Stimulated activated CD8-positive, alpha-beta memory T cell treated with anti-CD3 and anti-CD28 coated beads, Interleukin-7, amount 100 ng/mL, for 4 hours (primary cell): ENCODE data around the gene JAZF1.

Experiments
- DNase-seq, 2 donors: peaks; one replicate each; pipeline ENCODE4 v3.0.0-alpha.2; 2020; ENCODE audit warnings: low read depth in 2 of 2

Gene JAZF1

DNA sequence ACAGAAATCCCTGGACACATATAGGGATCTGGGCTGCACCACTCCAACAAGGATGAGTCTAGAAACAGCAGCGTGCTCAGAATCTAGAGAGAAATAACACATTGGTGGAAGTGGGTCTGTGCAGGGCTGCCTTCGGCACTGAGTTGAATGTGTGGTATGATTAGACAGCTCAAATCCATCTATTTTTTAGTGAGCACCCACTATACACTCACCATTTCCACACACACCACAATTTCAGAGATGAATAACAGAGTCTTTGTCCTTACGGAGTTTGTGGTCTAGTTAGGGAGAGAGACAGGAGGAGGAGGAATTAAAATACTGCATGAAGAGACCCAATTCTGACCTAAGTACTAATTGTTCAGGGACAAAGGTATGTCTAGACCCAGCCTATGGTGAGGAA lies 44.2 kb downstream of the JAZF1 start:
- no peak for DNase-seq

DNA sequence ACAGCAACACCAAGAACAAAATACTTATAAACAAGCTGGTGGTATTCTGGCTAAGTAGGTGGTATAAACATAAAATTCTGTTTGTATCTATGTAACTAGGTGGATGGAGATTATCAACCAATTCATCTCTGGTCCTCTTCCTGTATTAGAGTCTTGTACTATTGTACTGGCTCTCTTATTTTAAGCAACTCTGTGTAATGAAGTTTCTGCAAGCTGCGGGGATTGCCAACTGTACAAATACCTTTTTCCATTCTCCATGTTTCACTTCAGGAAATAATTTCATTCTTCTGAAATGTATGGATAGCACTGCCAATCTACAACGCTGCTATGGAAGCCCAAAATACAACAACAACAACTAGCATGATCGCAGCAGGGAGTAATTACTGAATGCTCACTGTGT lies 44.8 kb downstream of the JAZF1 start:
- no peak for DNase-seq

DNA sequence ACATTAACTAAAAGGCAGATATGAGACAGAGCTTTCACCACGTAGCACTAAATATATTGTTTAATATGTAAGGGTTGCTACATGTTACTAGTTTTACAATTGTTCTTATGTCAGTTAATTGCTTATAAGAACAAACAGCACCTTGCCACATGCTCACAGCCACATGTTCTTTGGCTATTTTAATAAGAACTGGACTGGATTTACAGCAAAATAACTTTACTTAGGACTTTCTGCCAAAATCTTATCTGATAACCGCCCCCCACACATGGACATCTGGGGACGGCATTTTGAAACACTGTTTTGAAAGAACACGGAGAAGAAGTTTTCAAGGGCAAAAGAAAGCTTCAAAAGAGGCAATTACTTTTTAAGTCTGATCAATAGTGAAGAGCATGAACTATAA lies 45.3 kb downstream of the JAZF1 start:
- no peak for DNase-seq

DNA sequence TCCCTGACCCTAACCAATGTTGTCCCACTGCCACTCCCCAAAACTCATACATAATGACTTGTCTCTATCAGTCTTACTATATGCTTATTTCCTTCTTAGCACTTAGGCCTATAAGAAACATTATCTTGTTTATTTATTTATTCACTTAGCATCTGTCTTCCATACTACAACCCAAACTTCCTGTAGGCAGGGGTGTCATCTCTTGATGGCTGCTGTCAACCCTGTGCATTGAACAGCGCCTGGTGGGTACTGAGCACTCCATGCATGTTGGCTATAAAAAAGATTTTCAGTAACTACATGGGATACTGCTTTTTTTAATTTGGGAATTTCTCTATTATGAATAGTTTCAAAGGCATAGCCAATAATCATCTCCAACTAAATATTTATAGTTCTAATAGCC lies 46.7 kb downstream of the JAZF1 start:
- no peak for DNase-seq

DNA sequence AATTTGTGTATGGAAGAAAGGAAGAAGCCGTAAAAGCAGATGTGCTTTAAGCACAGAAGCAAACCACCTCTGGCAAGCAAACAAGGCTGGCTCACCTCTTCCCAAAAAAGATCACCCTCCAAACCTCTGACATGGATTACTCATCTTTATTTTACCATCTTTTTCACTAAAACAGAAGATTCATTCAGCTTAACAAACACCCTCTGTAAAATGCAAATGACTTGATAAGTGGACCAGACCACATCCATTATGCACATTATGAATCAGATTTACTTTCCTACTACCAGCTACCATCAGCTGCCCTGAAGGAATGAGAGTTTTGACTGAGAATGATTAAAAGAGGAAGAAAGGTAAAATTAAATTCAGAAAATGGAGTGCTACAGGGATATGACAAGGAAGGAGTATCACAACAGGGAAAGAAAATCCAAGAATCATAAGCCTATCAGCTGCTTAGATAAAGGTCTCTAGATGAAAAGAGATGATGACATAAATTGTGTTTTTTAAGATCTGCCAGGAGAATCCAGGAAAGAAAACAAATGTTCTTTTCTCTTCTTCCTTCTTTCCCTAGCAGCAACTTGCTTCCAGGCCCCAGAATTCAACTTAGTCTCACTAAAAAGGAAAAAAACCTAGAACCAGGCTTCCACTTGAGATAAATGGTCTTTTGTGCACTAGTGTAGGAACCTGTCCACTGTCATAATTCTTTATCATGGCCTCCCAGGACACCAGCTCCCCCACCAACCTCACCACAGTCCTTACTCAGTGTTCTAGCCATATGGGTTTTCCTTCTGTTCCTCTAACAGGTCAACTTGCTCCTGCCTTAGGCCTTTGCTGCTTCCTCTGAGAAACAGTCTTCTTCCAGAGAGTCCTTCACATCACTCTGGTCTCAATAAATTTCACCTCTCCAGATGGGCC lies 47.4 kb downstream of the JAZF1 start:
- no peak for DNase-seq

DNA sequence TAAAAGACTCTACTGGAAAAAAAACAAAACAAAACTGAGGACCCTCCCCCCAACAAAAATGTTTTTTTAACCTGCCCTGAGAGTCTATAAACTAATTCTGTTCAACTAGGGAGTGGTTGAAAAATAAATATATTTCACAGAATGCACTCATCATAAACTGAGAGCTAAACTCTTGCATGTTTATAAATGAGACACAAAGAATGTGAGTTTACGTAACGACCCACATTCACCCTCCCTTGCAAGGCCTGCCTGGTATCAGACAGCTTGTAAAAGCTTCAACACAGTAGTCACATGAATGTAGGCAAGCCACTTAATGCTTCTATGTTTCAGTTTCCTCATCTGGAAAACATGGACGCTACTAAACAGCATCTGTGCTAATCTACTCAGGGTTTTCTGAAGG lies 50.3 kb downstream of the JAZF1 start:
- DNase-seq = no peak

DNA sequence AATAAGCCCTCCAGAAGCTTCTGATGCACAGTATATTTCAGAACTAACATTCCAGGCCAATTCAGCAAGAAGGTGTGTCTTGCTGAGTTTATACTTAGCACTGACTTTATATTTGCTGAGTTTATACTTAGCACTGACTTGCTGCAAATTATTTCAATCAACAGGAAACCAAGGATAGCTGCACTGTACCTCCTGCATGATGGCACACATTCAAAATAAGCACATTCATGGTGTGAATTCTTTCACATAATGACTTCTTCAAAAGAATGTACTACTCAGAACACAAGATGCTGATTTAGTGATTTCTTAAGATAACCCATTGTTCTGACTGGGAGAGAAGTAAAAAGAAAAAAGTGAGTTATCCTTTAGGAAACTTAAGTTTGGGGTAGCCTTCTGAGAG lies 52.0 kb downstream of the JAZF1 start:
- no peak for DNase-seq

DNA sequence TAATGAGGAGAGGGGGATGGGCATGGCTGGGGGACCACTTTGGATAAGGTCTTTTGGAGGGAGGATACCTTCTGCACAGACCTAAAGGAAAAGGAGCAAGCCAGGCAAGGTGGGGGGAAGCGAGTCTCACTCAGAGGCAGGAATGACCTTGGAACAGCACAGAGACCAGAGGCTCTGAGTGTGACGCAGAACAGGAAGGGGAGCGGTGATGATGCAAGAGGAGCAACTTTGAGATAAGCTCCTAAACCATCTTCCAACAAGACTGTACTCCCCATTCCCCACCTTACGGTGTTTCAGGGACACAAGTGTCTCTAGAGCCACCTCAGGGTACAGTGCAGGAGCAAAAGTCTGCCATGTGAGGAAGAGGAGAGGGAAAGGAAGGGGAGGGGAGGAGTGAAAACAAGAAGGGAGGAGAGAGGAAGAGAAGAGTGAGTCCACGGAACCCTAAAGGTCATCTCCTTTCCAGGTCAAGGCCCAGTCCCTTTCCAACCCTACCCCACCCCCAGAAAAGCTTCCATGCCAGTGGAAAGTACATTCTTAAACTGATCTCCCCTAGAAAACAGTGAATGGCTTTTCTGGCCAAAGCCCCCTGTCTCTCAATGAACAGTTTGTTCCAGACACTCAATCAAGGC lies 54.1 kb downstream of the JAZF1 start:
- no peak for DNase-seq

DNA sequence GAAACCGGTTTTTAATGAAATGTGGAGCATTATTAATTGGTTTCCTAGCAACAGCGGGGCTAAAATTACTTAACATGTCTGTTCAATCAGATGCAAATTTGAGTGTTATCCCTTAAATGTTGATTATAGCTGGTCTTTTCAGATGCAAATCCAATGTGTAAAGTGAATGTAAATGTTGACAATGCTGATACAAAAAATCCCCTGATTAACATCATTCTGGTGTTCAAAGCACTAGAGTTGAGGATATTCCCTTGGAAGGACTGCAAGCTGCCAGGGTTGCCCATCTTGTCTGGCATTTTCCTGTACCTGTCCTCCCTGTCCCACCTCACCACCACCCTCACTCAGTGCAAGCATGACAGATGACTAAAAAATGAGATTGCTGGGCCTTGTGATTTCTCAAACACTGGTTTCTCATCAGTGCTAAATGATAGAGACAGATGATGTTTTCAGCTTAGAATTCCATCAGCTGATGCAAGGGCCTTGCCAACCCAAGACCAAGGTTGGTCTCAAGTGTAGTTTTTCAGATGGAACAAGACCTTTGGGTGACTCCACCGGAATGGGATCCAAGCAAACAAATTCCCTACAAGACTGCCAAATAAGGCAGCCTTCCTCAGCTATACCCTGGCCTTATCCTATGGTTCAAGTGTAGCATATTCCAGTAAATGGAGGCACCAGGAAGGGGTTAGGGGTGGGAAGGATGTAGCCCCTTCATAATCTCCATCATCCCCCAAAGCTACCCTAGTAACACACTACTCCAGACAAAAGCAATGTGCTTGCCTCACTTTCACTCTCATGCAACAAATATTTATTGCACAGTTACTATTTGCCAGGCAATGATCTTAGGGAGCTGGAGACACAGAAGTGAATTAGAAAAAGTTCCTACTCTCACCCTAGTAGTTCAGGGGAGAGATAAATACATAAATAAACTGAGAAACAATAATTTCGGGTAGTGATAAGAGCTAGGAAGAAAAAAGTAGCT lies 54.9 kb downstream of the JAZF1 start:
- no peak for DNase-seq

DNA sequence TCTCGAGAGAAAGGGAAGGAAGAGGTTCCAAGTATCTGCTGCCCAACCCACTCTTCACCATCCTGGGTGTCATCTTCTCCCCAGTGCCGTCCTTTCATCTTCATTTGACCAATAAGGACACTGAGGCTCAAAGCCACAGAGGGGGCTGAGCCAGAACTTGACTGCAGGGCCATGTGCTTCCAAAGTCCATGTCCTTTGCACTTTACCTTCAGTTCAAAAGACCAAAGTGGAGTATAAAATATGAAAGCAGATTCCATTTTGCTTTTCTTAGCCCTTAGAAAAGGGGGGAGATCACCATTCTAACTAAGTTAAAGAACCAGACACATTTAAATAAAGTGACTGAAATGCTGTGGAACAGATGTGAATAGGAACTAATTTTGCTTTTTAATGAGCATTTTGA lies 56.2 kb downstream of the JAZF1 start:
- DNase-seq = no peak

DNA sequence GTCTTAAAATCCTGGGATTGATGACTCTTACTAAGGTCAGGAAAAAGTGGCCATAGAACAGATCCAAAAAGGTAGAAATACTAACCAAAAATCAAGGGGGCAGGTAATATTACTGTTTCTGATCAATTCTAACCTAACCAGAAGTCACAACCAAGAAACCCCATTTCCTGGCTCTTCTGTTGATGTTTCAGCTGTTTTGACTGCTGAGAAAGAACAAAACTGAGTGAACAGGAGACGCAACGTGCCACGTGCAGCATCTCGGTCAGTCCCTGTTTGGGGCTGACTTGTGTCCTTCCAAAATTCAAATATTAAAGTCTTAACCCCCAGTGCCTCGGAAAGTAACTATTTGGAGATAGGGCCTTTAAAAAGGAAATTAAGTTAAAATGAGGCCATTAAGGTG lies 56.8 kb downstream of the JAZF1 start:
- DNase-seq = no peak

DNA sequence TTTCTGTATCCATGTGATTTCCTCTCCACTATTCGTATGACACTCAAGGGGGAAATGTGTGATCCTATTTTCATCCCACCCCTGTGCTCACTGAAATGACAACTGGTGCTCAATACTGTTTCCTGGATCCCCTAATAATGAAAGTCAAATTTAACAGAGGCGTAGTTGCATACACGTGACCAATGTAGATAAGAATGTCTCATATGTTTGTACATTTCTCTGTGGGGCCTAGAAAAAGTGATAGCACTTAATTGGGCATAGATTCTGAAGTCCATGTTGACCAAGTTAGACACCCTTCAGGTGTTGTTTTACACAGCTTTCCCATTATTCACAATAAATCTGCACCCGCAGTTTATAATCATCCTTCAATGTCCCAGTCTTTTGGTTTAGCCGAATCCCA lies 59.1 kb downstream of the JAZF1 start:
- no peak for DNase-seq

DNA sequence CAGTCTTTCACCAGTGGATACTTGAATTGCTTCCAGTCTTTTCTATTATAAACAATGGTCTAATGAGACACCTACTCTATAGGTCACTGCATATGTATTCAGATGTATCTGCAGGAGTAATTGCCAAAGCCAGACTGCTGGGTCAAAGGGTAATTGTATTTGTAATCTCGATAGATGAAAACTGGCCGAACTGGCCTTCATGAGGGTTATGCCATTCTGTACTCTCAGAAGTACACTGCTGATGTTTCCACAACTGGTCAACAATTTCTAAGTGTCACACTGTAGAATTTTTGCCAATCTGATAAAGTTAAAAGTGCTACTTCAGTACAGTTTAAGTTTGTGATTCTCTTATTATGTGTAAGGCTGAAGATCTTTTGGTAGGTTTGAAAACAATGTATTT lies 64.6 kb downstream of the JAZF1 start:
- DNase-seq = no peak

DNA sequence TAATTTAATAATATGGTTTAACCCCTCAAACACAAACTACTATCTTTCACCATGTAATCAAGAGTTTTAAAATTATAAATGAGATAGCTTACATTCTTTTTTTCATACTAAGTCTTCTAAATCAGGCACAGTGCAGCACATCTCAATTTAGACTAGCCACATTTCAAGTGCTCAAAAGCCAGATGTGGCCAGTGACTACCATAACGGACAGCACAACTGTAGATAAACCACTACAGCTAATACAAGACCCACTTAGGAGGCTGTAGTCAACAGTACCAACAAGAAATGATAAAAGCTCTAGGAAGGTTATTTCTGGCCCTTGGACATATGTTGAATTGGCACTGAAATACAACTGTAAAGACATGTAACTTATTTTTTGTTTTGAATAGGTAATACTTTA lies 65.3 kb downstream of the JAZF1 start:
- no peak for DNase-seq

DNA sequence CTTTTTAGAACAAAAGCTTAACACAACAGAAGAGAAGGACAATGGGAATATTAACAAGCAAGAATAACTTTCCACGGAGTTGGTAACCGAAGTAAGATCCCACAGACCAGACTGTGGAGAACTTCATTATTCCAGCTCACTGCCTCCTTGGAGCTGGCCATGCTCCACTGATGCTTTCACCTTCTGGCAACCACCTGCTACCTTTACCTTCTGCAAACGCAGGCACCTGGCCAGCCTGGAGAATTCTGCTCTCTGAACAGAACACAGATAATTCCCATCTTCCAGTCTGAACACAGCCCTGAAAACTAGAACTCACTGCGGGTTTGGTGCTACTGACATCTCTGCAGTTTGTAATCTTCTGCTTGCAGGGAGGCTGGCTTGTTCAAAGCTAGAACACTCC lies 66.5 kb downstream of the JAZF1 start:
- no peak for DNase-seq

DNA sequence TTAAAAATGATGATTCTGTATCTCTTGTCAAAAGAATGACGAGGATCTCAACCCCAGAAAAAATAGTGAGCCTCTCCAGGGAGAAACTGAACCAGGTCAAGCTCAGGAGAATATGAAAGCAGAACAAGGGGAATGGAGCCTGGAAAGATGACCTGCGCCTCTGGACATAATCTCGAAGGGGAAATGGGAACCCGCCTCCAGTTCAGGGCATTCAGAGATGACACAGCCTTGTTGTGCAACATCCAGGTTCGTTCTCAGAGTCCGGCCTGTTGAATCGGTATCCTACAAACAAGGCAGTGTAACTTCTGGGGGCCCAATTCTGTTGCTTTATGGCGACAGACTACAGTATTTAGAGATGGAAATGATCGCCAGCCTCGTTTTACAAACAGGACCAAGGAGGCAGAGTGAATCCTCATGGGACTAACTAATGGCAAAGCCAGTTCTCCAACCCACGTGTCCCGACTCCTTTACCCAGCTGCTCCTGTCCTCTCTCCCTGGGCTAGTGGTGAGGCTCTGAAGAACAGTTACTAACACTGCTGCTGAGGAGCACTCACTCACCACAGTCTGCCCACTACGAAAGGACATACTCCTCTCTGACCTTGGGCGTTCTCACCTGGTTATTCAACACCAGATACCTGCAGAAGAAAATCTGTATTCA lies 67.6 kb downstream of the JAZF1 start:
- DNase-seq = no peak

DNA sequence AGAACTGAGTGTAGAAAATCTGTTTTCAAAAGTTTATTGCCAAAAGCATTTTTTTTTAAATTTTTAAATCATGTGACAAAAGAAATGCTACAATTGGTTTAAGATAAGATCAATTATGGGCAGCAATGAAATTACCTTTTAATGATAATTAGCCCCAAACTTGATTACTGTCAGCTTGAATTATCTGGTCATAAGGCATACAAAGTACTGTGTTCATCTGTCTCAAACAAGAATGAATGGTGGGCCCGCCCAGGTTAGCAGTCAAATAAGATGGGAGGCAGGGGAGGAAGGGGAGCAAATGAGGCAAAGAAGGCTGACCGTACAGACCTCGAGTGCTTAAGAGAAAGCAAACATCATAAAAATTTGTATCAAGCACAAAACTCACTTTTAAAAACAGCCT lies 68.1 kb downstream of the JAZF1 start:
- DNase-seq = no peak

DNA sequence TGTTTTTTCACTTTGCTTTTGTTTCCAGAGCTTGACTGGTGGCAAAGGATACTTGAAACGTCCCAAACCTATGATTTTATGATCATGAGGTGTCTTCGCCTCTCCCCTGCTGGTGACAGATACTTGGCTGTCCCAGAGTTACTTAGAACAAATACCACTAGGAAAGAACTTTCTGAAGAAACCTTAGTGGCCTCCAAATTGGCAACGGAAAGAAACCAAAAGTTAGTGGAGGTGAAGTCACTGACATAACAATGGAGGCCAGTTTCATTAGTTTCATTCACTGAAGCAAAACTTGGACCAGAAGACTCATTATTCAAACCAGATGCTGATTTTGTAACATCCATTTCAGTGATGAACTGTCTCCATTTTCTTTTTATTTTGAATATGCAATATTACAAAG lies 68.6 kb downstream of the JAZF1 start:
- DNase-seq = no peak

DNA sequence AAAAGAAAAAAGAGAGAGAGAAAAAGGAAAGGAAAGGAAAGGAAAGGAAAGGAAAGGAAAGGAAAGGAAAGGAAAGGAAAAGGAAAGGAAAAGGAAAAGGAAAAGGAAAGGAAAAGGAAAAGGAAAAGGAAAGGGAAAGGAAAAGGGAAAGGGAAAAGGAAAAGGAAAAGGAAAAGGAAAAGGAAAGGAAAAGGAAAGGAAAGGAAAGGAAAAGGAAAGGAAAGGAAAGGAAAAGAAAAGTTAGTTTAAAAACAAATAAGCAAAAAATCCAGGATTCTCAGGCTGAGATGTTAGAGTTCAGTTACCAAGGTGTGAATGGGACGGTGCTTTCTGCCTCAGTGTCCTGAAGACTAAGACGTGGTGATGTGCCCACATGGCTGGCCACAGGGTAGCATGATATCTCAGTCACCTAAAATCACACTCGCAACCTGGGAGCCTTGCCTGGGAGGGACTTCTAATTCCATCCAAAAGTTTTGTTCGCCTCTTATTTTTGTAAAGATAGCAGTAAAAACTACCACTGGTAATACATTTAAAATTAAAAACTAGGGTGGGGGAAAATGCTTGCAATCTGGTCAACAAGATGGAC lies 70.1 kb downstream of the JAZF1 start:
- no peak for DNase-seq

DNA sequence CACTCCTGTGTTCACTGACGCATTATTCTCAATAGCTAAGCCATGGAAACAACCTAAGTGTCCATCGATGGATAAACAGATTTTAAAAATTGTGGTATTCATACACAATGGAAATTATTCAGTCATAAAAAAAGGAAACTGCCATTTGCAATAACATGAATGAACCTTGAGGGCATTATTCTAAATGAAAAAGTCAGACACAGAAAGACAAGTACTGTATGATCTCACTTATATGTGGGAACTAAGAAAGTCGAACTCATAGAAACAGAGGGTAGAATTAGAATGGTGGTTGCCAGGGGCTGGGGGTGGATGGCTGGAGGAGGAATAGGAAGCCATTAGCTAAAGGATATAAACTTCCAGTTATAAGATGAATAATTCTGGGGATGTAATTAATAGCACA lies 71.8 kb downstream of the JAZF1 start:
- no peak for DNase-seq

DNA sequence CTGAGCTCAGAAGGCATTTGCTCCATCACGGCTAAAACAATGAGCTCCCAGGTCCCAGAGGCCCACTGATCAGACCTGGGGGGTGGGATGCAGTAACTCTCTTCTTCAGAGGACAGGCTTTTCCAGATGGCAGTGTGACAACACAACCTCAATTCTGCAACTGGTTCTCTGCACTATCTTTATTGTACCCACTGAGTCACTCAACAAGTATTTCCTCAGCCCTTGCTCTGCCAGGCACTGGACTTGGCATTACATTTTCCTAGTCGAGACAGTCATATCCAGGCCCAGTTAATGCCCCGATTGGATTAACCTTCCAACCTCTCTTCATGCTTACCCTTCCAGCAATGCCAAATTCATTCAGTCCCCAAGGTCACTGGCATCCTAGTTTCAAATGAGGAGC lies 72.6 kb downstream of the JAZF1 start:
- DNase-seq = no peak
